Epithelial cell of esophagus (primary cell): ENCODE data around the gene LILRB5.

Experiments
- DNase-seq: peaks from one replicate; pipeline ENCODE4 v3.0.0; 2010; ENCODE audit warnings: low read depth
- H3K4me3 ChIP-seq: 2 replicates; pipeline ENCODE4 v1.5.1; 2011; ENCODE audit warnings: mild to moderate bottlenecking, low read length, control low read depth
- TF ChIP-seq, protein P1 (sequence below): IDR thresholded peaks from 2 replicates; pipeline ENCODE4 v1.5.1; 2011; ENCODE audit warnings: low read depth, mild to moderate bottlenecking, low read length, control low read depth, inconsistent platforms; ENCODE audit not compliant: insufficient read depth; ENCODE audit errors: missing control alignments

Gene LILRB5

DNA sequence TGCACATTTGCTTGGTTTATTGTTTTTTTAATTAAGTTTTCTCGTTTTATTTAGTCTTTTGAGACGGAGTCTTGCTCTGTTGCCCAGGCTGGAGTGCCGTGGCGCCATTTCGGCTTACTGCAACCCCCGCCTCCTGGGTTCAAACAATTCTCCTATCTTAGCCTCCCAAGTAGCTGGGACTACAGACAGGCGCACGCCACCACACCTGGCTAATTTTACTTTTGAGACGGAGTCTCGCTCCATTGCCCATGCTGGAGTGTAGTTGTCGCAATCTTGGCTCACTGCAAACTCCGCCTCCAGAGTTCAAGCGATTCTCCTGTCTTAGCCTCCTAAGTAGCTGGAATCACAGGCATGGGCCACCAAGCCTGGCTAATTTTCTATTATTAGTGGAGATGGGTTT is 55.1 kb downstream of the LILRB5 start:
- TF ChIP-seq, protein P1, sequence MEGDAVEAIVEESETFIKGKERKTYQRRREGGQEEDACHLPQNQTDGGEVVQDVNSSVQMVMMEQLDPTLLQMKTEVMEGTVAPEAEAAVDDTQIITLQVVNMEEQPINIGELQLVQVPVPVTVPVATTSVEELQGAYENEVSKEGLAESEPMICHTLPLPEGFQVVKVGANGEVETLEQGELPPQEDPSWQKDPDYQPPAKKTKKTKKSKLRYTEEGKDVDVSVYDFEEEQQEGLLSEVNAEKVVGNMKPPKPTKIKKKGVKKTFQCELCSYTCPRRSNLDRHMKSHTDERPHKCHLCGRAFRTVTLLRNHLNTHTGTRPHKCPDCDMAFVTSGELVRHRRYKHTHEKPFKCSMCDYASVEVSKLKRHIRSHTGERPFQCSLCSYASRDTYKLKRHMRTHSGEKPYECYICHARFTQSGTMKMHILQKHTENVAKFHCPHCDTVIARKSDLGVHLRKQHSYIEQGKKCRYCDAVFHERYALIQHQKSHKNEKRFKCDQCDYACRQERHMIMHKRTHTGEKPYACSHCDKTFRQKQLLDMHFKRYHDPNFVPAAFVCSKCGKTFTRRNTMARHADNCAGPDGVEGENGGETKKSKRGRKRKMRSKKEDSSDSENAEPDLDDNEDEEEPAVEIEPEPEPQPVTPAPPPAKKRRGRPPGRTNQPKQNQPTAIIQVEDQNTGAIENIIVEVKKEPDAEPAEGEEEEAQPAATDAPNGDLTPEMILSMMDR = no peak
- peak overlapping the region; percentile 91 for H3K4me3 ChIP-seq
- DNase-seq = peak; percentile 29

DNA sequence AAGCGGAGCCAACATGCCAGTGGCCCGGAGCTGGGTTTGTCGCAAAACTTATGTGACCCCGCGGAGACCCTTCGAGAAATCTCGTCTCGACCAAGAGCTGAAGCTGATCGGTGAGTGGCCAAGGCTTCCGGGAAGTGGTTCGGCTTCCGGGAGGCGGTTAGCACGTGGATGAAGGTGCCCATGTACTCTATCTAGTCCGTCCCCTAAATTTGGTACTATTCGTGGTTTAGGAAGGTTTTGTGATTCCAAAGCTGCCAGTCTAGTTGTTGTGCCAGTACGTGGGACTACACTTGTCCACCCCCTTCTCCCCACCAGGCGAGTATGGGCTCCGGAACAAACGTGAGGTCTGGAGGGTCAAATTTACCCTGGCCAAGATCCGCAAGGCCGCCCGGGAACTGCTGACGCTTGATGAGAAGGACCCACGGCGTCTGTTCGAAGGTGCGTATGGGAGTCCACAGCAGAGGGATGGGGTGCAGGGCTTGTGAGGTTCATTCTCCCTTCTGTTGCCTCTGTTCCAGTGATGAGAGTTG is 55.8 kb downstream of the LILRB5 start:
- no peak for DNase-seq
- H3K4me3 ChIP-seq = peak overlapping the region; percentile 91
- TF ChIP-seq, protein P1 = no peak
